HCT116 (cell line): ENCODE measurements around the gene SEC14L6. TPM values are rescaled to one million over a fixed set of nuclear protein-coding genes. Genes with fewer than 3 reads are reported as not detected.

Experiments used
- ATAC-seq: fragments of 200-7000 bp; cut with Tn5 transposase; 2 replicates; pipeline ENCODE4 v1.9.1; 2020; ENCODE audit warnings: mild to moderate bottlenecking, moderate library complexity
- BruUV-seq: library from RNA; stranded (reverse); fragments of 400-500 nt; replicated peaks from 2 replicates; lab custom pipeline; 2021; lab: Mats Ljungman, UMichigan
- CTCF ChIA-PET: fragments of 300-600 bp; sonication (Branson Sonifier 250); formaldehyde crosslinking; loops from one replicate; lab custom pipeline; 2021; ENCODE audit warnings: antibody characterized with exemption; lab: Charles Lee
- POLR2A ChIA-PET: fragments of 300-600, 350-600 bp; sonication (Branson Sonifier 250); formaldehyde crosslinking; loops from one replicate; lab custom pipeline; 2021; ENCODE audit warnings: antibody characterized with exemption; lab: Charles Lee
- RAD21 ChIA-PET, 2 experiments: fragments of 300-600 bp; sonication (Branson Sonifier 250); formaldehyde crosslinking; loops; one replicate each; lab custom pipeline; 2023; ENCODE audit warnings: low total read pairs in 2 of 2; ENCODE audit not compliant: uncharacterized antibody in 2 of 2, unreplicated experiment in 2 of 2, low non-redundant PET in 1 of 2; lab: Charles Lee
- DNase-seq: peaks from one replicate; pipeline ENCODE4 v3.0.0-alpha.2; 2010; ENCODE audit warnings: low read depth, low spot score
- H2AFZ ChIP-seq: fragments of 200-600 bp; shearing (Covaris generic), sonication (generic); 2 replicates; pipeline ENCODE4 v1.6.1; 2017; ENCODE audit warnings: low read depth, mixed run types, mixed read lengths, antibody characterized with exemption, low read length; ENCODE audit not compliant: poor library complexity, severe bottlenecking
- H3K27ac ChIP-seq: 2 replicates; pipeline ENCODE4 v1.5.1; 2012; ENCODE audit warnings: low read depth, low read length
- H3K27me3 ChIP-seq: fragments of 200-600 bp; sonication (generic); 2 replicates; pipeline ENCODE4 v1.6.1; 2016; ENCODE audit warnings: mixed run types, low read length, mixed read lengths; ENCODE audit not compliant: insufficient read depth
- H3K36me3 ChIP-seq, 2 experiments: fragments of 200-500 bp in 1 of 2; fragments of 200-600 bp in 1 of 2; sonication (Bioruptor generic) in 1 of 2; sonication (generic) in 1 of 2; 2 replicates each; pipeline versions ENCODE4 v1.5.1 to v1.6.1; 2014 to 2016; ENCODE audit warnings: low read length in 2 of 2, inconsistent platforms in 1 of 2, mixed read lengths in 1 of 2, mixed run types in 1 of 2; ENCODE audit not compliant: insufficient read depth in 2 of 2, control insufficient read depth in 1 of 2
- H3K4me1 ChIP-seq, 2 experiments: fragments of 200-600 bp in 1 of 2; sonication (generic) in 1 of 2; 2 replicates each; pipeline versions ENCODE4 v1.5.1 to v1.6.1; 2012 to 2017; ENCODE audit warnings: low read length in 2 of 2, inconsistent platforms in 1 of 2, mild to moderate bottlenecking in 1 of 2, mixed read lengths in 1 of 2, mixed run types in 1 of 2, moderate library complexity in 1 of 2; ENCODE audit not compliant: insufficient read depth in 2 of 2, control insufficient read depth in 1 of 2
- H3K4me2 ChIP-seq: fragments of 200-600 bp; sonication (generic); 2 replicates; pipeline ENCODE4 v1.6.1; 2017; ENCODE audit warnings: mixed run types, low read length, mixed read lengths
- H3K4me3 ChIP-seq, 2 experiments: fragments of 200-600 bp in 1 of 2; sonication (generic) in 1 of 2; replicated peaks in 1 of 2; 2 replicates each; pipeline ENCODE4 v1.5.1; 2011 to 2016; ENCODE audit warnings: low read length in 2 of 2, control low read depth in 1 of 2, low read depth in 1 of 2, mild to moderate bottlenecking in 1 of 2, mixed read lengths in 1 of 2, mixed run types in 1 of 2
- H3K79me2 ChIP-seq: fragments of 200-600 bp; sonication (generic); 2 replicates; pipeline ENCODE4 v1.6.1; 2017; ENCODE audit warnings: mild to moderate bottlenecking, mixed run types, low read length, moderate library complexity, mixed read lengths; ENCODE audit not compliant: insufficient read depth
- H3K9ac ChIP-seq: fragments of 200-600 bp; sonication (generic); 2 replicates; pipeline ENCODE4 v1.6.1; 2016; ENCODE audit warnings: low read length, mixed read lengths
- H3K9me2 ChIP-seq: fragments of 200-600 bp; sonication (generic), shearing (Covaris generic); 2 replicates; pipeline ENCODE4 v1.6.1; 2017; ENCODE audit warnings: mixed run types, mild to moderate bottlenecking, moderate library complexity; ENCODE audit not compliant: insufficient read depth
- H3K9me3 ChIP-seq, 2 experiments: fragments of 200-500 bp in 1 of 2; fragments of 200-600 bp in 1 of 2; sonication (Bioruptor generic) in 1 of 2; sonication (generic) in 1 of 2; 2 replicates each; pipeline ENCODE4 v1.6.1; 2014 to 2017; ENCODE audit warnings: low read length in 2 of 2, mixed read lengths in 2 of 2, inconsistent platforms in 1 of 2, low read depth in 1 of 2, mild to moderate bottlenecking in 1 of 2, mixed run types in 1 of 2, moderate library complexity in 1 of 2; ENCODE audit not compliant: control insufficient read depth in 1 of 2, insufficient read depth in 1 of 2
- H4K20me1 ChIP-seq: fragments of 200-600 bp; sonication (generic), shearing (Covaris generic); 2 replicates; pipeline ENCODE4 v1.6.1; 2017; ENCODE audit warnings: mixed run types, mild to moderate bottlenecking, moderate library complexity; ENCODE audit not compliant: insufficient read depth
- CBX3 ChIP-seq: IDR thresholded peaks from 2 replicates; pipeline ENCODE4 v1.6.1; 2012; ENCODE audit warnings: low read depth
- CTCF ChIP-seq, 3 experiments: fragments of 200-600 bp in 1 of 3; sonication (generic) in 1 of 3; IDR thresholded peaks in 2 of 3; conservative IDR thresholded peaks in 1 of 3; 2 replicates each; pipeline ENCODE4 v1.5.1; 2012 to 2017; ENCODE audit warnings: low read depth in 2 of 3, low read length in 2 of 3, antibody characterized with exemption in 1 of 3, borderline replicate concordance in 1 of 3, control low read depth in 1 of 3, mild to moderate bottlenecking in 1 of 3, mixed read lengths in 1 of 3, mixed run types in 1 of 3, moderate library complexity in 1 of 3; ENCODE audit not compliant: insufficient read depth in 1 of 3
- ELF1 ChIP-seq: IDR thresholded peaks from 2 replicates; pipeline ENCODE4 v1.6.1; 2012; ENCODE audit warnings: low read depth, borderline replicate concordance
- EZH2 ChIP-seq: fragments of 200-600 bp; sonication (generic); IDR thresholded peaks from 2 replicates; pipeline ENCODE4 v1.6.1; 2017; ENCODE audit warnings: antibody characterized with exemption, mixed run types
- EZH2phosphoT487 ChIP-seq: fragments of 200-600 bp; IDR thresholded peaks from 2 replicates; pipeline ENCODE4 v1.6.1; 2018; ENCODE audit warnings: antibody characterized with exemption, borderline replicate concordance
- MAX ChIP-seq: IDR thresholded peaks from 2 replicates; pipeline ENCODE4 v1.6.1; 2012
- REST ChIP-seq: IDR thresholded peaks from 2 replicates; pipeline ENCODE4 v1.6.1; 2012; ENCODE audit warnings: low read depth
- SIN3A ChIP-seq: IDR thresholded peaks from 2 replicates; pipeline ENCODE4 v1.6.1; 2012; ENCODE audit warnings: low read depth
- ZBTB33 ChIP-seq: IDR thresholded peaks from 2 replicates; pipeline ENCODE4 v1.6.1; 2011; ENCODE audit warnings: mild to moderate bottlenecking, low read length, moderate library complexity; ENCODE audit not compliant: insufficient replicate concordance; ENCODE audit errors: extremely low read depth
- ZFX ChIP-seq: fragments of 450-650 bp; IDR thresholded peaks from 2 replicates; pipeline ENCODE4 v1.6.1; 2017
- ZNF274 ChIP-seq: fragments of 200-500 bp; sonication (Bioruptor generic); IDR thresholded peaks from 2 replicates; pipeline ENCODE4 v1.6.1; 2014; ENCODE audit warnings: mild to moderate bottlenecking, low read depth, low read length, inconsistent platforms
- intact Hi-C: fragments of 100-400 bp; cut with micrococcal nuclease; formaldehyde crosslinking; loops from 2 replicates; pipeline ENCODE4 v1.10.0; 2022
- total RNA-seq: library from RNA; stranded (reverse); gene quantifications from one replicate; pipeline ENCODE4 v1.2.1, GENCODE V29; 2021; ENCODE audit not compliant: unreplicated experiment
- TF ChIP-seq, protein P1 (sequence below): IDR thresholded peaks from 2 replicates; pipeline ENCODE4 v1.6.1; 2012

Gene SEC14L6
- total RNA-seq, 1 experiment from 2014 or later = not detected

DNA sequence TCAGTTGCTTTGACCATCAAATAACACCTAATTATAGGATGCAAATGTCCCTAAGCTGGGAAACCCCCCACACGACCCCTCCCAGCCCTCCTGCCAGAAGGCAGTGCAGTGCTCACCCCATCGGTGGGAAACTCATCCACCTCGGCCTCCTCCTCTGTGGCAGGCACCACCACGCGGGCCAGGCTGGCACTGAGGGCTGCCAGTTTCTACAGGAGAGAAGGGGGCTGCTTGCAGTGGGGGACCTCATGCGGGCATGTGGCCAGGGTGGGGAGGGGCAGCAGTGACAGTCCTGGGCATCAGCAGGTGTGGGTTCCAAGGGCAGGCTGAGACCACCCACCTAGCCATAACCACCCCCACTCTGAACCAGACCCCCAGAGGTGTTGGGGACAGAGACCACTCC is 34.4 kb upstream of the SEC14L6 start:
- H3K4me2 ChIP-seq = no peak overlapping the region
- ATAC-seq (no peak), DNase-seq (no peak)
- H2AFZ ChIP-seq = no peak overlapping the region
- peaks cover 30% of the 10 kb centered on the region; the same call in 1 of the 2 replicates for H3K79me2 ChIP-seq
- H3K9me3 ChIP-seq = no peaks in the 10 kb centered on the region
- no peak overlapping the region for H3K4me3 ChIP-seq
- no TSS peak for BruUV-seq
- TF ChIP-seq ZNF274 = no peak
- no peak overlapping the region for H3K9ac ChIP-seq
- H3K27ac ChIP-seq = no peak overlapping the region
- RAD21 ChIA-PET = no interaction called here
- H3K9me2 ChIP-seq = no peaks in the 10 kb centered on the region
- no peaks in the 10 kb centered on the region for H3K4me1 ChIP-seq
- POLR2A ChIA-PET = no interaction called here
- intact Hi-C loops = no loop called here
- peaks cover 53 to 88% of the 10 kb centered on the region in 2 experiments for H3K36me3 ChIP-seq
- H4K20me1 ChIP-seq = no peaks in the 10 kb centered on the region
- CTCF ChIA-PET = no interaction called here
- no peaks in the 10 kb centered on the region for H3K27me3 ChIP-seq

- no peaks in the 10 kb centered on the region for H3K9me2 ChIP-seq
- H3K36me3 ChIP-seq = peaks cover 42 to 73% of the 10 kb centered on the region in 2 experiments; a peak in 3 of 4 replicates
- no TSS peak for BruUV-seq
- H2AFZ ChIP-seq = no peak overlapping the region
- intact Hi-C loops = no loop called here
- ATAC-seq = no peak
- no peaks in the 10 kb centered on the region for H3K27me3 ChIP-seq
- CTCF ChIA-PET = no interaction called here
- peaks cover 4 to 8% of the 10 kb centered on the region in 2 experiments; a peak in 3 of 4 replicates for H3K4me1 ChIP-seq
- no peak overlapping the region for H3K27ac ChIP-seq
- no peak overlapping the region for H3K4me2 ChIP-seq
- no peak overlapping the region for H3K9ac ChIP-seq
- RAD21 ChIA-PET = no interaction called here
- no peak for DNase-seq
- peaks cover 10% of the 10 kb centered on the region; the same call in 1 of the 2 replicates for H3K79me2 ChIP-seq
- H3K4me3 ChIP-seq = no peak overlapping the region
- H3K9me3 ChIP-seq = no peaks in the 10 kb centered on the region
- no peaks in the 10 kb centered on the region for H4K20me1 ChIP-seq
- POLR2A ChIA-PET = no interaction called here
- TF ChIP-seq CTCF (IDR thresholded peaks at IDR 0.05 in 2 of 3, conservative IDR thresholded peaks at IDR 0.05 in 1 of 3; ENCODE audit: borderline replicate concordance in 1 of 3, insufficient read depth in 1 of 3, low read depth in 2 of 3, low read length in 2 of 3) (no peak), ZNF274 (no peak), ZBTB33 (no peak), ELF1 (no peak), CBX3 (no peak), REST (no peak), SIN3A (no peak), EZH2 (no peak), MAX (no peak), EZH2phosphoT487 (no peak), ZFX (no peak)
- TF ChIP-seq, protein P1, sequence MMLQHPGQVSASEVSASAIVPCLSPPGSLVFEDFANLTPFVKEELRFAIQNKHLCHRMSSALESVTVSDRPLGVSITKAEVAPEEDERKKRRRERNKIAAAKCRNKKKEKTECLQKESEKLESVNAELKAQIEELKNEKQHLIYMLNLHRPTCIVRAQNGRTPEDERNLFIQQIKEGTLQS = no peak
Measured at GRCh38 chr22:30578481-30578880, 31.9 kb upstream of the SEC14L6 start.
